Measurements from ENCODE around the gene CALHM2. TPM values are rescaled to one million over a fixed set of nuclear protein-coding genes. Genes with fewer than 3 reads are reported as not detected.

CALHM2 gene
- polyA plus RNA-seq, 1 of the 3 experiments (the other 2 are of a cell fraction): 0.10 TPM

- TF ChIP-seq REST (IDR thresholded peaks at IDR 0.05; ENCODE audit: low read depth, low read length): no peak
- TF ChIP-seq USF2 (IDR thresholded peaks at IDR 0.05; ENCODE audit: borderline replicate concordance, low read depth, low read length): no peak
- no peak for TF ChIP-seq EP300 (IDR thresholded peaks at IDR 0.05; ENCODE audit: borderline replicate concordance in 1 of 2, low read depth in 1 of 2, low read length in 1 of 2)
- no peak for TF ChIP-seq YY1 (IDR thresholded peaks at IDR 0.05; ENCODE audit: low read depth)
- no peak for TF ChIP-seq POLR2AphosphoS5 (IDR thresholded peaks at IDR 0.05; ENCODE audit: low read depth, low read length)
- TF ChIP-seq EZH2phosphoT487 (IDR thresholded peaks at IDR 0.05; ENCODE audit: borderline replicate concordance, low read depth): no peak
Measured at GRCh38 chr10:103456074-103456660, 4.0 kb upstream of the CALHM2 start (continued).

GRCh38 chr10:103455235-103455634, 3.1 kb upstream of the CALHM2 start:
- Histone ChIP-seq H3K27ac (ENCODE audit: low read depth in 2 of 2, low read length in 1 of 2) (no peak overlapping the region), H3K9me3 (no peaks in the 10 kb centered on the region), H3K9me2 (no peaks in the 10 kb centered on the region), H2AFZ (ENCODE audit: low read depth) (no peak overlapping the region), H3K9ac (no peak overlapping the region), H3K4me1 (ENCODE audit: control insufficient read depth in 1 of 2, insufficient read depth in 2 of 2, low read depth in 1 of 2, low read length in 1 of 2) (peaks cover 0 to 15% of the 10 kb centered on the region in 2 experiments; a peak in 1 of 4 replicates), H3K36me3 (replicated peaks in 1 of 2; ENCODE audit: control insufficient read depth in 1 of 2, insufficient read depth in 2 of 2, low read length in 1 of 2) (no peaks in the 10 kb centered on the region), H3K27me3 (ENCODE audit: insufficient read depth) (no peaks in the 10 kb centered on the region), H3K4me2 (no peak overlapping the region), H3F3A (replicated peaks; ENCODE audit: insufficient read depth) (no peaks in the 10 kb centered on the region), H4K20me1 (ENCODE audit: insufficient read depth) (no peaks in the 10 kb centered on the region), H3K4me3 (ENCODE audit: low read depth in 2 of 2, low read length in 1 of 2) (no peak overlapping the region), H3K79me2 (ENCODE audit: insufficient read depth) (no peaks in the 10 kb centered on the region)
- DNase-seq: no peak
- CTCF ChIA-PET: interaction anchor here (3.0 kb wide), 1 partner anchor 11 kb away, joined by 7 read pairs; no protein-coding TSS in a partner anchor
- POLR2A ChIA-PET: no interaction called here
- no peak for TF ChIP-seq REST (IDR thresholded peaks at IDR 0.05; ENCODE audit: low read depth, low read length)
- TF ChIP-seq CTCF (IDR thresholded peaks at IDR 0.05): no peak
- no peak for TF ChIP-seq GATA2 (CRISPR knock-in tag; IDR thresholded peaks at IDR 0.05)
- TF ChIP-seq MAX (IDR thresholded peaks at IDR 0.05; ENCODE audit: low read depth): no peak
- TF ChIP-seq EZH2phosphoT487 (IDR thresholded peaks at IDR 0.05; ENCODE audit: borderline replicate concordance, low read depth): no peak
- no peak for TF ChIP-seq EP300 (IDR thresholded peaks at IDR 0.05; ENCODE audit: borderline replicate concordance in 1 of 2, low read depth in 1 of 2, low read length in 1 of 2)
- TF ChIP-seq USF1 (IDR thresholded peaks at IDR 0.05; ENCODE audit: borderline replicate concordance, low read depth): no peak
- no peak for TF ChIP-seq JUND (IDR thresholded peaks at IDR 0.05)
- TF ChIP-seq PBX3 (IDR thresholded peaks at IDR 0.05): no peak
- TF ChIP-seq FOSL2 (IDR thresholded peaks at IDR 0.05; ENCODE audit: borderline replicate concordance, low read depth): no peak
- no peak for TF ChIP-seq TCF12 (IDR thresholded peaks at IDR 0.05)
- no peak for TF ChIP-seq FOXM1 (IDR thresholded peaks at IDR 0.05; ENCODE audit: low read depth)
- TF ChIP-seq NFIC (IDR thresholded peaks at IDR 0.05; ENCODE audit: borderline replicate concordance): no peak
- TF ChIP-seq MXI1 (IDR thresholded peaks at IDR 0.05; ENCODE audit: low read depth, low read length): no peak
- no peak for TF ChIP-seq TEAD4 (IDR thresholded peaks at IDR 0.05; ENCODE audit: borderline replicate concordance, insufficient read depth)
- 90% methylated on average over 23 of the region's 25 CpGs for WGBS (ENCODE audit: low lambda C conversion rate)
